Right renal pelvis (tissue), 4 donors: ENCODE data around the gene LANCL3. TPM values are rescaled to one million over a fixed set of nuclear protein-coding genes. Genes with fewer than 3 reads are reported as not detected.

ENCODE experiments used
- polyA plus RNA-seq, 4 donors: library from polyadenylated mRNA; unstranded; fragments of 120-200 nt; gene quantifications; one replicate each; pipeline ENCODE4 v1.2.1, GENCODE V29; 2013; ENCODE audit not compliant: insufficient read length in 4 of 4

The LANCL3 gene
- polyA plus RNA-seq, 4 donors: 0.13 to 0.24 (median 0.18) TPM

Other genes with a start within 250 kb of the LANCL3 start
- gene PRRG1, start 222.3 kb upstream of the LANCL3 start, polyA plus RNA-seq: 10 to 100 TPM; 20.3 to 28.5 (median 25.7) TPM
- 1 to 10 TPM; 1.2 to 1.6 (median 1.3) TPM for gene XK, start 114.1 kb downstream of the LANCL3 start, polyA plus RNA-seq
- gene CYBB, start 208.4 kb downstream of the LANCL3 start, polyA plus RNA-seq: 10 to 100 TPM in 3 of 4 donors, 1 to 10 TPM in 1; 7.3 to 13.9 (median 11.9) TPM